Ishikawa (cell line): ENCODE data around the gene PARP11.

Experiments used
- CEBPB ChIP-seq: IDR thresholded peaks from 2 replicates; pipeline ENCODE4 v1.6.1; 2012
- CREB1 ChIP-seq: IDR thresholded peaks from 2 replicates; pipeline ENCODE4 v1.6.1; 2012; ENCODE audit warnings: low read depth
- FOXM1 ChIP-seq: IDR thresholded peaks from 2 replicates; pipeline ENCODE4 v1.6.1; 2012; ENCODE audit warnings: low read depth, borderline replicate concordance
- NFIC ChIP-seq: IDR thresholded peaks from 2 replicates; pipeline ENCODE4 v1.6.1; 2012
- RAD21 ChIP-seq: IDR thresholded peaks from 2 replicates; pipeline ENCODE4 v1.6.1; 2012; ENCODE audit warnings: low read depth
- TAF1 ChIP-seq: IDR thresholded peaks from 2 replicates; pipeline ENCODE4 v1.6.1; 2012; ENCODE audit warnings: low read depth, mild to moderate bottlenecking
- ZBTB7A ChIP-seq: IDR thresholded peaks from 2 replicates; pipeline ENCODE4 v1.6.1; 2012; ENCODE audit warnings: low read depth
- TF ChIP-seq, protein P1 (sequence below): IDR thresholded peaks from 2 replicates; pipeline ENCODE4 v1.6.1; 2012; ENCODE audit warnings: low read depth, mild to moderate bottlenecking
- TF ChIP-seq, protein P2 (sequence below): IDR thresholded peaks from 2 replicates; pipeline ENCODE4 v1.6.1; 2012

DNA sequence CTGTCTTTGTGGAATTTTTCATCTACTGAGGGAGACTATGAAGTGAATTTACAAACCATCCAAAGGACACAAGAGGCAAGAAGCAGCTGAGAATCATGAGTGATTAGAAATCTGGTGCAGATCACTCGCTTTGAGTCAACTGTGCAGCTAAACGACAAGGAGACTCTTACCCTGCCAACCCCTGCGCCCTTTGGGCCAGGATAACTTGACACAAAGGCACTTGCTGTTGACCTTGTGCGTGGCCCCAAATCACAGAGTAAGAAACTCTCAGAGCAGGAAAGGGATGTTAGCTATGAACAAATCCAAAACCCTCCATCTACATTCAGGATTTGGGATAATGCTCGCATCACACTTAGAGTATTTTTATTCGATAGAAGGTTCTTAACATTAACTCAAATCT is 11.5 kb upstream of the PARP11 start:
- TF ChIP-seq NFIC (no peak), RAD21 (no peak), CREB1 (no peak), ZBTB7A (no peak), TAF1 (no peak), CEBPB (no peak), FOXM1 (no peak)
- TF ChIP-seq, protein P1, sequence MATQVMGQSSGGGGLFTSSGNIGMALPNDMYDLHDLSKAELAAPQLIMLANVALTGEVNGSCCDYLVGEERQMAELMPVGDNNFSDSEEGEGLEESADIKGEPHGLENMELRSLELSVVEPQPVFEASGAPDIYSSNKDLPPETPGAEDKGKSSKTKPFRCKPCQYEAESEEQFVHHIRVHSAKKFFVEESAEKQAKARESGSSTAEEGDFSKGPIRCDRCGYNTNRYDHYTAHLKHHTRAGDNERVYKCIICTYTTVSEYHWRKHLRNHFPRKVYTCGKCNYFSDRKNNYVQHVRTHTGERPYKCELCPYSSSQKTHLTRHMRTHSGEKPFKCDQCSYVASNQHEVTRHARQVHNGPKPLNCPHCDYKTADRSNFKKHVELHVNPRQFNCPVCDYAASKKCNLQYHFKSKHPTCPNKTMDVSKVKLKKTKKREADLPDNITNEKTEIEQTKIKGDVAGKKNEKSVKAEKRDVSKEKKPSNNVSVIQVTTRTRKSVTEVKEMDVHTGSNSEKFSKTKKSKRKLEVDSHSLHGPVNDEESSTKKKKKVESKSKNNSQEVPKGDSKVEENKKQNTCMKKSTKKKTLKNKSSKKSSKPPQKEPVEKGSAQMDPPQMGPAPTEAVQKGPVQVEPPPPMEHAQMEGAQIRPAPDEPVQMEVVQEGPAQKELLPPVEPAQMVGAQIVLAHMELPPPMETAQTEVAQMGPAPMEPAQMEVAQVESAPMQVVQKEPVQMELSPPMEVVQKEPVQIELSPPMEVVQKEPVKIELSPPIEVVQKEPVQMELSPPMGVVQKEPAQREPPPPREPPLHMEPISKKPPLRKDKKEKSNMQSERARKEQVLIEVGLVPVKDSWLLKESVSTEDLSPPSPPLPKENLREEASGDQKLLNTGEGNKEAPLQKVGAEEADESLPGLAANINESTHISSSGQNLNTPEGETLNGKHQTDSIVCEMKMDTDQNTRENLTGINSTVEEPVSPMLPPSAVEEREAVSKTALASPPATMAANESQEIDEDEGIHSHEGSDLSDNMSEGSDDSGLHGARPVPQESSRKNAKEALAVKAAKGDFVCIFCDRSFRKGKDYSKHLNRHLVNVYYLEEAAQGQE, result no peak
- TF ChIP-seq, protein P2, sequence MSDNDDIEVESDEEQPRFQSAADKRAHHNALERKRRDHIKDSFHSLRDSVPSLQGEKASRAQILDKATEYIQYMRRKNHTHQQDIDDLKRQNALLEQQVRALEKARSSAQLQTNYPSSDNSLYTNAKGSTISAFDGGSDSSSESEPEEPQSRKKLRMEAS, result no peak
